ENCODE data around the gene LUZP1. TPM values are rescaled to one million over a fixed set of nuclear protein-coding genes. Genes with fewer than 3 reads are reported as not detected.
A peak's percentile ranks its signal among the peaks of the same experiment; 100 is the strongest.

Gene LUZP1
- total RNA-seq, 4 donors from 2014 or later, result 28.3 to 46.4 (median 33.3) TPM

DNA sequence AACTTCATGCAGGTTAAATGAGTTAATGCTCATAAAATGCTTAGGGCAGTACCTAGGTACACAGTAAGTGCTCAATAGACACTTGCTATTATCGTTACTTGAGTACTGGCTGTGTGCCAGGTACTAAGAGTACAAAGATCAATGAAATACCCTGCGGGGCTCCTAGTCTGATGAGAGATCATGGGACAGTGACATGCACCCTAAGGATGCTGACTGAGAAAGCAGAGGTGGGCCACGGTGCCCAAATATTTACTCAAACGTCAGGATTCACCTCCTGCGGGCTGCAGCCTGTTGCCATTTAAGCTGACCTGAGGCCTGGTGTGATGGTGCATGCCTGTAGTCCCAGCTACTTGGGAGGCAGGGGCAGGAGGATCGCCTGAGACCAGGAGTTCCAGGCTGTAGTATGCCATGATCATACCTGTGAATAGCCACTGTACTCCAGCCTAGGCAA lies 19.8 kb upstream of the LUZP1 start:
- in situ Hi-C loops (cut with MboI; ENCODE audit: low pct_ligation_motif_present in 1 of 4, low pct_unique_long_range_greater_than_20kb in 1 of 4, low sequenced_read_pairs in 3 of 4) (loop anchor here (5.0 to 25.0 kb wide), 4 partner anchors 91 to 214 kb away; partner anchors contain the start of gene LACTBL1 (in 2 of the 4)), intact Hi-C loops (cut with DNase I; ENCODE audit: low total_unique reads) (loop anchor here (10.0 kb wide), 1 partner anchor 214 kb away; the partner anchor contains the start of gene LACTBL1)
- H3K27me3 ChIP-seq, result no peaks in the 10 kb centered on the region
- no peaks in the 10 kb centered on the region for H3K9me3 ChIP-seq
- H3K4me1 ChIP-seq, result peaks cover 0 to 14% (median 9%) of the 10 kb centered on the region in 4 donors
- H3K36me3 ChIP-seq, result no peaks in the 10 kb centered on the region
- H3K27ac ChIP-seq, result no peak overlapping the region
- 53% methylated on average over 6 of the region's 6 CpGs; no CpG with 5 or more reads in 1 of the 2 donors for WGBS, 2 donors (ENCODE audit: low coverage in 1 of 2)
- H3K4me3 ChIP-seq, result no peak overlapping the region
- no peak for TF ChIP-seq EP300 (IDR thresholded peaks at IDR 0.05; ENCODE audit: low read depth)
- TF ChIP-seq POLR2AphosphoS5 (IDR thresholded peaks at IDR 0.05), result no peak
- TF ChIP-seq CTCF (IDR thresholded peaks at IDR 0.05), result no peak
- TF ChIP-seq POLR2A (IDR thresholded peaks at IDR 0.05), result no peak
- DNase-seq, result no peak

DNA sequence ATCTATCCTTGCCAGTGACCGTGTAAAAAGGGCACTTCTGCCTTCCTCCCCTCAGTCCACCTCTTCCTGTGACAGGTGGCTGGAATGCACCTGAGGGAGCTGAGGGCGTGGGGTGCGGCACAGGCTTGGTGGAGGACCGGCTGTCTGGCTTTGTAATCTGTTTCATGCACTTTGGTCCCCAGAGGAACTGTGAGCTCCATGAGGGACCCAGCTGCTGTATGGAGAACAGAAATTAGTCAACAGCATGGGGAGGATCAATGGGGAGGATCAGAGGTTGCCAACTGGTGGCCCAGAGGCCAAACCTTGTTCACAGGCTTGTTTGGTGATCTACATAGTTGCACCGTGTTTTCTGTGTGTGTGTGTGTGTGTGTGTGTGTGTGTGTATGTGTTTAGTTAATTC lies 19.0 kb upstream of the LUZP1 start:
- Histone ChIP-seq H3K27ac (no peak overlapping the region), H3K4me1 (peaks cover 0 to 14% (median 9%) of the 10 kb centered on the region in 4 donors), H3K4me3 (no peak overlapping the region), H3K9me3 (no peaks in the 10 kb centered on the region), H3K36me3 (no peaks in the 10 kb centered on the region), H3K27me3 (no peaks in the 10 kb centered on the region)
- in situ Hi-C loops (cut with MboI; ENCODE audit: low pct_ligation_motif_present in 1 of 4, low pct_unique_long_range_greater_than_20kb in 1 of 4, low sequenced_read_pairs in 3 of 4), result loop anchor here (5.0 to 25.0 kb wide), 4 partner anchors 90 to 213 kb away; partner anchors contain the start of gene LACTBL1 (in 2 of the 4)
- intact Hi-C loops (cut with DNase I; ENCODE audit: low total_unique reads), result loop anchor here (10.0 kb wide), 1 partner anchor 213 kb away; the partner anchor contains the start of gene LACTBL1
- no peak for TF ChIP-seq EP300 (IDR thresholded peaks at IDR 0.05; ENCODE audit: low read depth)
- TF ChIP-seq POLR2AphosphoS5 (IDR thresholded peaks at IDR 0.05), result no peak
- TF ChIP-seq CTCF (IDR thresholded peaks at IDR 0.05), result no peak
- no peak for TF ChIP-seq POLR2A (IDR thresholded peaks at IDR 0.05)
- WGBS, 2 donors (ENCODE audit: low coverage in 1 of 2), result 24% methylated on average over 4 of the region's 5 CpGs; no CpG with 5 or more reads in 1 of the 2 donors
- peak; percentile 55 for DNase-seq

DNA sequence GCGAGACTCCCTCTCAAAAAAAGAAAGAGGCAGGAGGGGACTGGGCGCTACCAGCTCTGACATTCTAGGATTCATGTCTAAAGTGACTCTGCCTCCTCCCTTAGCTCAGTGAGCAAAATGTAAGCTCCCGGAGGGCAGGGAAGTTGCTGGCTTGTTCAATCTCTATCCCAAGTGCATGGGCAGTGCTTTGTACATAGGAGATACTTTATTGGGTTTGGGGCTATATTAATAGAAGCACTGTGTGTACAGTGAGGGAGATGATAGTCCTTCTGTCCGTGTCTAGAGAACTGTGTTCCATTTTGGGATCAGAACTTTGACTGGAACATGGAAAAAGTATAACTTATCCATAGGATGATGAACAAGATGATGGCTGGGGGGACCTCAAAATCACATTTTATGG lies 16.7 kb upstream of the LUZP1 start:
- 67% methylated on average over 1 to 4 of the region's 4 CpGs for WGBS, 2 donors (ENCODE audit: low coverage in 1 of 2)
- TF ChIP-seq POLR2A (IDR thresholded peaks at IDR 0.05) (no peak), CTCF (IDR thresholded peaks at IDR 0.05) (no peak)
- Histone ChIP-seq H3K4me1 (peaks cover 0 to 14% (median 9%) of the 10 kb centered on the region in 4 donors), H3K4me3 (no peak overlapping the region), H3K9me3 (no peaks in the 10 kb centered on the region), H3K27ac (no peak overlapping the region), H3K36me3 (no peaks in the 10 kb centered on the region), H3K27me3 (no peaks in the 10 kb centered on the region)
- in situ Hi-C loops (cut with MboI; ENCODE audit: low pct_ligation_motif_present in 1 of 4, low pct_unique_long_range_greater_than_20kb in 1 of 4, low sequenced_read_pairs in 3 of 4) (loop anchor here (5.0 to 25.0 kb wide), 4 partner anchors 88 to 211 kb away; partner anchors contain the start of gene LACTBL1 (in 2 of the 4)), intact Hi-C loops (cut with DNase I; ENCODE audit: low total_unique reads) (loop anchor here (1.0 to 10.0 kb wide), 2 partner anchors 87 to 211 kb away; partner anchors contain the start of gene LACTBL1)
- no peak for DNase-seq

GRCh38 chr1:23184212-23184934 lies 15.7 kb upstream of the LUZP1 start:
- no peaks in the 10 kb centered on the region for H3K27me3 ChIP-seq
- peak; percentile 23 for DNase-seq
- TF ChIP-seq EP300 (IDR thresholded peaks at IDR 0.05; ENCODE audit: low read depth) (no peak), CTCF (IDR thresholded peaks at IDR 0.05) (peak; percentile 83 to 97 (median 90))
- H3K4me1 ChIP-seq, result peaks cover 0 to 14% (median 9%) of the 10 kb centered on the region in 4 donors
- in situ Hi-C loops (cut with MboI; ENCODE audit: low pct_ligation_motif_present in 1 of 4, low pct_unique_long_range_greater_than_20kb in 1 of 4, low sequenced_read_pairs in 3 of 4) (loop anchor here in 3 of 4 donors (10.0 to 25.0 kb wide), 2 partner anchors 197 to 210 kb away; partner anchors contain the start of gene LACTBL1 (in 2 of the 3)), intact Hi-C loops (cut with DNase I; ENCODE audit: low total_unique reads) (loop anchor here (10.0 kb wide), 1 partner anchor 210 kb away; the partner anchor contains the start of gene LACTBL1)
- peak overlapping the region in 3 of 4 donors; percentile 13 to 40 (median 20) for H3K4me3 ChIP-seq
- no peaks in the 10 kb centered on the region for H3K36me3 ChIP-seq
- H3K27ac ChIP-seq, result no peak overlapping the region
- WGBS, 2 donors (ENCODE audit: low coverage in 1 of 2), result 0 to 15% methylated on average over 1 to 10 of the region's 10 CpGs
- H3K9me3 ChIP-seq, result no peaks in the 10 kb centered on the region

All from transverse colon (tissue), 4 donors.